ENCODE measurements around the gene CTSC. TPM values are rescaled to one million over a fixed set of nuclear protein-coding genes. Genes with fewer than 3 reads are reported as not detected.

Gene CTSC
- total RNA-seq, 1 donor from 2014 or later, result 84.3 TPM

- Mint-ChIP-seq H3K27me3 (ENCODE audit: low read depth) (no peaks in the 10 kb centered on the region), H3K36me3 (ENCODE audit: low read depth) (no peaks in the 10 kb centered on the region), H3K27ac (ENCODE audit: unreplicated experiment) (no peak overlapping the region), H3K4me3 (no peak overlapping the region), H3K4me1 (peaks cover 8% of the 10 kb centered on the region), H3K9me3 (no peaks in the 10 kb centered on the region)
- TF ChIP-seq, protein P1, sequence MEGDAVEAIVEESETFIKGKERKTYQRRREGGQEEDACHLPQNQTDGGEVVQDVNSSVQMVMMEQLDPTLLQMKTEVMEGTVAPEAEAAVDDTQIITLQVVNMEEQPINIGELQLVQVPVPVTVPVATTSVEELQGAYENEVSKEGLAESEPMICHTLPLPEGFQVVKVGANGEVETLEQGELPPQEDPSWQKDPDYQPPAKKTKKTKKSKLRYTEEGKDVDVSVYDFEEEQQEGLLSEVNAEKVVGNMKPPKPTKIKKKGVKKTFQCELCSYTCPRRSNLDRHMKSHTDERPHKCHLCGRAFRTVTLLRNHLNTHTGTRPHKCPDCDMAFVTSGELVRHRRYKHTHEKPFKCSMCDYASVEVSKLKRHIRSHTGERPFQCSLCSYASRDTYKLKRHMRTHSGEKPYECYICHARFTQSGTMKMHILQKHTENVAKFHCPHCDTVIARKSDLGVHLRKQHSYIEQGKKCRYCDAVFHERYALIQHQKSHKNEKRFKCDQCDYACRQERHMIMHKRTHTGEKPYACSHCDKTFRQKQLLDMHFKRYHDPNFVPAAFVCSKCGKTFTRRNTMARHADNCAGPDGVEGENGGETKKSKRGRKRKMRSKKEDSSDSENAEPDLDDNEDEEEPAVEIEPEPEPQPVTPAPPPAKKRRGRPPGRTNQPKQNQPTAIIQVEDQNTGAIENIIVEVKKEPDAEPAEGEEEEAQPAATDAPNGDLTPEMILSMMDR (conservative IDR thresholded peaks at IDR 0.05), result no peak
- DNase-seq (ENCODE audit: low read depth, low spot score), result no peak
Observed at GRCh38 chr11:88353386-88353785, 15.8 kb upstream of the CTSC start.

DNA sequence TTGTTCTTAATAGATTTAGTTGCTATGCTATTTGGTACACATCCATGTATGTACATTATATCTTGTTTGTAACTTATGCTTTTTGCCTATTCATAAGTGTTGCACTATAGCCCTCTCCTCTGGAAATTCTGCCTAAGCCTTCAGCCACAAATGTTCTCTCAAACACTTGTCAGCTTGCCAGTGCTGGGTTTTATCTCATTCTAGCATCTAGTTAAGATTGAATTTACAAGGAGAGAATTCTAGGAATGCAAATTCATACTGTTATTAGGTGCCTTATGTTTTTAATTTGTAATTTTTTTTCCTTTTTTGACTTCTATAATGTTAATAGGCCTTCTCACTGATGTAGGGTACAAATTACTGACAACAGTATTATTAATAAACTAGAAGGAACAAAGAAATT is 14.6 kb upstream of the CTSC start:
- no peaks in the 10 kb centered on the region for H3K27me3 Mint-ChIP-seq (ENCODE audit: low read depth)
- H3K4me1 Mint-ChIP-seq, result peaks cover 1% of the 10 kb centered on the region
- TF ChIP-seq, protein P1 (conservative IDR thresholded peaks at IDR 0.05), result no peak
- H3K4me3 Mint-ChIP-seq, result no peak overlapping the region
- H3K36me3 Mint-ChIP-seq (ENCODE audit: low read depth), result no peaks in the 10 kb centered on the region
- DNase-seq (ENCODE audit: low read depth, low spot score), result no peak
- no peak overlapping the region for H3K27ac Mint-ChIP-seq (ENCODE audit: unreplicated experiment)
- H3K9me3 Mint-ChIP-seq, result no peaks in the 10 kb centered on the region

DNA sequence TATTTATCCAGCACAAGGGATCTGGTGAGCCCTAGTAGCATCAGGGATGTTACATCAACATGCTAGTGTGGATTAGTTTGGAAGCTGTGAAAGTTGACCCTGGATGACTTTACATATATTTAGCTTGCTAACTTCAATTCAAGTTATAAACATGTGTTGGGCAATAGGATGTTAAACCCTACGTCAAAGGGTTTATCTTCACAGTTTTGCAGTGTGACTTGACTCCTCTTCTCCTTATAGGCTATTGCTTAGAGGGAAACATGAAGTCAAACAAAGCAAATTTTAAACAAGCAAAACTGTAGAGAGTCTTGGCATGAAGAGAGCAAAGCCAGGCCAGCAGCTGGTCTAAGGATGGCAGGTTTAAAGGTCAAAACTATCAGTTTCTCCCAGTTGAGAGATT is 11.3 kb upstream of the CTSC start:
- no peak overlapping the region for H3K4me3 Mint-ChIP-seq
- TF ChIP-seq, protein P1 (conservative IDR thresholded peaks at IDR 0.05), result no peak
- H3K9me3 Mint-ChIP-seq, result no peaks in the 10 kb centered on the region
- H3K4me1 Mint-ChIP-seq, result no peaks in the 10 kb centered on the region
- DNase-seq (ENCODE audit: low read depth, low spot score), result no peak
- H3K27ac Mint-ChIP-seq (ENCODE audit: unreplicated experiment), result no peak overlapping the region
- no peaks in the 10 kb centered on the region for H3K27me3 Mint-ChIP-seq (ENCODE audit: low read depth)
- H3K36me3 Mint-ChIP-seq (ENCODE audit: low read depth), result no peaks in the 10 kb centered on the region

- no peak for DNase-seq (ENCODE audit: low read depth, low spot score)
Observed at GRCh38 chr11:88345949-88346348, 8.4 kb upstream of the CTSC start.

DNA sequence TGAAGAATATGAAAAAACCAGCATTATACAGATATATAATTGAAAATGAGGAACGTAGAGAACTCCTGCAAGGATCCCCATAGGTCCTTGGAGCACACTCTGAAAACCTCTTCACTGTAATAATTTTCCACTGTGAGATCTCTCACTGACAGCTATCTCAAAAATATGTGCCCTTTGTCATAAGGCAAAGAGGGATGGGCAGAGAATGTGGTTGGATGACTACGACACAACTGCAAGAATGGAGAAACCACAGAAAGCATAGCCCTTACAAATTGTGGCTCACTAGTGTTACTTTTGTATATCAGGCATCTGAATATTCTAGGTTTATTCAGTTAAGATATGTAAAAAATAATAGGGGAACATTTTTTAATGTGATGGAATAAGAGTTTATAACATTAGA is 7.9 kb upstream of the CTSC start:
- H3K36me3 Mint-ChIP-seq (ENCODE audit: low read depth), result no peaks in the 10 kb centered on the region
- no peak for DNase-seq (ENCODE audit: low read depth, low spot score)
- no peaks in the 10 kb centered on the region for H3K27me3 Mint-ChIP-seq (ENCODE audit: low read depth)
- no peak overlapping the region for H3K4me3 Mint-ChIP-seq
- H3K27ac Mint-ChIP-seq (ENCODE audit: unreplicated experiment), result no peak overlapping the region
- H3K4me1 Mint-ChIP-seq, result no peaks in the 10 kb centered on the region
- TF ChIP-seq, protein P1 (conservative IDR thresholded peaks at IDR 0.05), result no peak
- no peaks in the 10 kb centered on the region for H3K9me3 Mint-ChIP-seq

More at GRCh38 chr11:88345949-88346348, 8.4 kb upstream of the CTSC start:
- Mint-ChIP-seq H3K36me3 (ENCODE audit: low read depth) (no peaks in the 10 kb centered on the region), H3K9me3 (no peaks in the 10 kb centered on the region), H3K4me1 (no peaks in the 10 kb centered on the region), H3K27ac (ENCODE audit: unreplicated experiment) (no peak overlapping the region), H3K4me3 (no peak overlapping the region), H3K27me3 (ENCODE audit: low read depth) (no peaks in the 10 kb centered on the region)
- TF ChIP-seq, protein P1 (conservative IDR thresholded peaks at IDR 0.05), result no peak

GRCh38 chr11:88344869-88345268 is 7.3 kb upstream of the CTSC start:
- TF ChIP-seq, protein P1 (conservative IDR thresholded peaks at IDR 0.05), result no peak
- no peaks in the 10 kb centered on the region for H3K9me3 Mint-ChIP-seq
- no peak overlapping the region for H3K27ac Mint-ChIP-seq (ENCODE audit: unreplicated experiment)
- no peaks in the 10 kb centered on the region for H3K36me3 Mint-ChIP-seq (ENCODE audit: low read depth)
- no peak for DNase-seq (ENCODE audit: low read depth, low spot score)
- no peaks in the 10 kb centered on the region for H3K27me3 Mint-ChIP-seq (ENCODE audit: low read depth)
- H3K4me1 Mint-ChIP-seq, result no peaks in the 10 kb centered on the region
- no peak overlapping the region for H3K4me3 Mint-ChIP-seq
